Naive thymus-derived CD4-positive, alpha-beta T cell (primary cell): ENCODE measurements around the gene KDM5B. TPM values are rescaled to one million over a fixed set of nuclear protein-coding genes. Genes with fewer than 3 reads are reported as not detected.

Source experiments
- ATAC-seq: fragments of 150-1000 bp; cut with Tn5 transposase; 2 replicates; pipeline ENCODE4 v1.10.0; 2021; ENCODE audit warnings: mild to moderate bottlenecking, moderate library complexity
- CTCF ChIA-PET: fragments of 350-600 bp; sonication (Branson Sonifier 250); formaldehyde crosslinking; loops from one replicate; lab custom pipeline; 2021; ENCODE audit warnings: antibody characterized with exemption; lab: Charles Lee
- POLR2A ChIA-PET: fragments of 350-600 bp; sonication (Branson Sonifier 250); formaldehyde crosslinking; loops from one replicate; lab custom pipeline; 2021; ENCODE audit warnings: antibody characterized with exemption, inconsistent platforms; lab: Charles Lee
- DNase-seq, 9 donors: peaks; one replicate each; pipeline versions ENCODE4 v3.0.0 to v3.0.0-alpha.2; 2020 to 2022; ENCODE audit warnings: mixed read lengths in 1 of 9
- H3K27ac ChIP-seq: one replicate; pipeline ENCODE4 v1.7.0; 2013; ENCODE audit warnings: mild to moderate bottlenecking, low read depth, low read length, moderate library complexity
- H3K27me3 ChIP-seq, 2 donors: one replicate each; pipeline ENCODE4 v1.7.0; 2013; ENCODE audit warnings: low read length in 2 of 2, mild to moderate bottlenecking in 2 of 2, moderate library complexity in 2 of 2; ENCODE audit not compliant: control insufficient read depth in 2 of 2, insufficient read depth in 2 of 2
- H3K36me3 ChIP-seq, 3 experiments: 1 replicate in 2 of 3; 2 replicates in 1 of 3; pipeline ENCODE4 v1.7.0; 2013; ENCODE audit warnings: low read length in 3 of 3, mild to moderate bottlenecking in 3 of 3, moderate library complexity in 1 of 3; ENCODE audit not compliant: insufficient read depth in 3 of 3, control insufficient read depth in 2 of 3
- H3K4me1 ChIP-seq, 2 donors: one replicate each; pipeline ENCODE4 v1.7.0; 2013; ENCODE audit warnings: low read length in 2 of 2, mild to moderate bottlenecking in 2 of 2, moderate library complexity in 1 of 2; ENCODE audit not compliant: control insufficient read depth in 2 of 2, insufficient read depth in 2 of 2
- H3K4me3 ChIP-seq: 2 replicates; pipeline ENCODE4 v1.7.0; 2013; ENCODE audit warnings: mild to moderate bottlenecking, low read length
- H3K9me3 ChIP-seq, 3 experiments: 1 replicate in 2 of 3; 2 replicates in 1 of 3; pipeline ENCODE4 v1.7.0; 2013; ENCODE audit warnings: low read length in 3 of 3; ENCODE audit not compliant: control insufficient read depth in 2 of 3
- H3K27ac Mint-ChIP-seq, 9 donors: one replicate each; pipeline ENCODE4 v1.8.0; 2020 to 2022; ENCODE audit warnings: mixed read lengths in 9 of 9, mild to moderate bottlenecking in 8 of 9, moderate library complexity in 5 of 9, inconsistent platforms in 2 of 9
- H3K27me3 Mint-ChIP-seq, 5 donors: one replicate each; pipeline ENCODE4 v1.8.0; 2021 to 2022; ENCODE audit warnings: mixed read lengths in 5 of 5, mild to moderate bottlenecking in 1 of 5
- H3K36me3 Mint-ChIP-seq, 5 donors: one replicate each; pipeline ENCODE4 v1.8.0; 2020 to 2022; ENCODE audit warnings: mixed read lengths in 5 of 5, mild to moderate bottlenecking in 3 of 5, inconsistent platforms in 1 of 5
- H3K4me1 Mint-ChIP-seq, 7 donors: one replicate each; pipeline ENCODE4 v1.8.0; 2020 to 2022; ENCODE audit warnings: mixed read lengths in 7 of 7, mild to moderate bottlenecking in 3 of 7, inconsistent platforms in 1 of 7
- H3K4me3 Mint-ChIP-seq, 10 donors: one replicate each; pipeline ENCODE4 v1.8.0; 2020 to 2022; ENCODE audit warnings: mild to moderate bottlenecking in 10 of 10, mixed read lengths in 10 of 10, moderate library complexity in 6 of 10, inconsistent platforms in 2 of 10
- H3K9me3 Mint-ChIP-seq, 11 donors: one replicate each; pipeline ENCODE4 v1.8.0; 2020 to 2022; ENCODE audit warnings: mixed read lengths in 11 of 11, mild to moderate bottlenecking in 4 of 11, inconsistent platforms in 1 of 11, moderate library complexity in 1 of 11
- intact Hi-C, 2 donors: fragments of 100-400 bp; cut with micrococcal nuclease; formaldehyde crosslinking; loops; one replicate each; pipeline ENCODE4 v1.15.1; 2023
- polyA plus RNA-seq, 2 donors: library from polyadenylated mRNA; unstranded; fragments of 300-500 nt; fragmentation: Illumina TruSeq; gene quantifications; one replicate each; pipeline ENCODE4 v1.2.3, GENCODE V29; 2021
- total RNA-seq, 6 experiments: library from RNA in 5 of 6; stranded (reverse) in 5 of 6; gene quantifications; 1 replicate in 5 of 6; 2 replicates in 1 of 6; pipeline ENCODE4 v1.2.3 and lab custom pipeline; 2021 to 2026

The KDM5B gene
- total and polyA plus RNA-seq, 7 experiments from 2014 or later = 16.1 to 105 (median 59.2) TPM

DNA sequence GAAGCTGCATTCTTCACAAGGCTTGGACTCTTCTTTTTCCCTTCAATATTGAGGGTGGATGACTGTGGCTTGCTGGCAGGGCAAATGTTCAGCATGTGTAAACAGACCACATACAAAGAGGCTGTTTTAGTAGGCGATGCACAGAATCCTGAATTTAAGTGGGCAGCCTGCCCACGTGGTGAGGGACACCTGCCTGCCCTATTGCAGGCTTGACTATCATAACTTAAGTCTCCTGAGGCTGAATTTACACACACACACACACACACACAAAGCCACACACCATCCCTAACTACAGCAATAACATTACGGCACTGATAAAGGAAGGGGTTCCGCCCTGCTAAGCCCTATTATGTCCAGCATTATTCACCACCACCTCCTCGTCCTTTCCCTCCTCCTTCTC is 113.9 kb downstream of the KDM5B start:
- ChIA-PET POLR2A (no interaction called here), CTCF (no interaction called here)
- Histone ChIP-seq H3K4me1 (no peaks in the 10 kb centered on the region), H3K27ac (no peak overlapping the region), H3K4me3 (no peak overlapping the region), H3K36me3 (no peaks in the 10 kb centered on the region), H3K27me3 (no peaks in the 10 kb centered on the region), H3K9me3 (no peaks in the 10 kb centered on the region)
- Mint-ChIP-seq H3K4me1 (peaks cover 0 to 7% (median 0%) of the 10 kb centered on the region in 7 donors), H3K9me3 (peaks cover 0 to 5% (median 2%) of the 10 kb centered on the region in 11 donors), H3K27ac (no peak overlapping the region), H3K36me3 (no peaks in the 10 kb centered on the region), H3K27me3 (peaks cover 33 to 70% (median 59%) of the 10 kb centered on the region in 5 donors), H3K4me3 (no peak overlapping the region)
- intact Hi-C loops = no loop called here
- no peak for DNase-seq
- ATAC-seq = no peak

DNA sequence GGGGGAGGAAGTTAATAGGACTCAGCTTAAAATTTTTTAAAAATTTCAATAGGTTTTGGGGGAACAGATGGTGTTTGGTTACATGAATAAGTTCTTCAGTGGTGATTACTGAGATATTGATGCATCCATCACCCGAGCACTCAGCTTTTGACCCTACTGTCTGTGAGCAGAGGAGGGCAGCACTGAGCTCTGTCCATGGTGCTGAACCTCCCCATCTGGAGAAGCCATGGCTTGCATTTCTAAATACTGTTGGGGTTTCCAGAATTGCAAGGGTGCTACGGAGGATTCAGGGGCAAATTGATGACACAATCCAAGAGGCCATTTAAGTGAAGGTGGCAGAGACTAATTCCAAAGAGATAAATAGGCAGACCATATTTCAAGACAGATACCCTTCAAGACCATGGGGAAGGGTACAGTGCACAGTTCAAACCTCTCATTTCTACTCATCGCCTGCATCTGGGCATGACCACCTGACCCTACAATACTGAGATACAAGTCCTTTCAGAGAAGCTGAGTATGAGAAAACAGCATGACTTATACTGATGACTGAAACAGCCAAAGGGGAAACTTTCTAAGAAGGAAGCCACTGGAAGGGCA is 115.2 kb downstream of the KDM5B start:
- intact Hi-C loops = no loop called here
- Histone ChIP-seq H3K4me3 (no peak overlapping the region), H3K4me1 (no peaks in the 10 kb centered on the region), H3K9me3 (no peaks in the 10 kb centered on the region), H3K27ac (no peak overlapping the region), H3K36me3 (no peaks in the 10 kb centered on the region), H3K27me3 (no peaks in the 10 kb centered on the region)
- peaks cover 32 to 77% (median 63%) of the 10 kb centered on the region in 5 donors for H3K27me3 Mint-ChIP-seq
- ChIA-PET POLR2A (no interaction called here), CTCF (no interaction called here)
- H3K9me3 Mint-ChIP-seq = peaks cover 0 to 5% (median 2%) of the 10 kb centered on the region in 11 donors
- peaks cover 0 to 1% (median 0%) of the 10 kb centered on the region in 7 donors for H3K4me1 Mint-ChIP-seq
- no peak overlapping the region for H3K4me3 Mint-ChIP-seq
- DNase-seq (peak; percentile 27 to 69 (median 52)), ATAC-seq (peak; percentile 84)
- H3K36me3 Mint-ChIP-seq = no peaks in the 10 kb centered on the region
- H3K27ac Mint-ChIP-seq = peak overlapping the region in 2 of 9 donors; percentile 15 to 45

DNA sequence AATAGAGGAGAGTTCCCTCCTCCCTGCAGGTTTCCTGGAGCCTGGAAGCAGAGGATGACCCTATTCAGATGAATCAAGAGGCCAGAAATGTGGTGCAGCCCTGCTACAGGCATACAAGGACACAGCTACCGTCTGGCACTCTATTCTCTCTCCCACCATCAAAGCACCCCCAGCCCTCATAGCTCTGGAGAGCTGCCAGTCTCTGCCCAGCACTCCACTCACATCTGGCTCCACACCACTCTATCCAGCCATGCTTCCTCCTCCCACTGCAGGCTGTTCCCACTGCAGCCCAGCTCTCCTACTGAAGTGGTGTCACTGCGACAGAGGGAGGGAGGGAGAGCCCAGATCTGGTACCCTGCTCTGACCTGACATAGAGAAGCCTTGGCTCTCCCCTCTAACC is 116.4 kb downstream of the KDM5B start:
- DNase-seq (no peak), ATAC-seq (no peak)
- no peak overlapping the region for H3K27ac Mint-ChIP-seq
- ChIA-PET CTCF (no interaction called here), POLR2A (no interaction called here)
- Histone ChIP-seq H3K27ac (no peak overlapping the region), H3K9me3 (no peaks in the 10 kb centered on the region), H3K4me1 (no peaks in the 10 kb centered on the region), H3K4me3 (no peak overlapping the region), H3K36me3 (no peaks in the 10 kb centered on the region), H3K27me3 (no peaks in the 10 kb centered on the region)
- H3K9me3 Mint-ChIP-seq = peaks cover 0 to 5% (median 2%) of the 10 kb centered on the region in 11 donors
- intact Hi-C loops = no loop called here
- no peak overlapping the region for H3K4me3 Mint-ChIP-seq
- no peaks in the 10 kb centered on the region for H3K4me1 Mint-ChIP-seq
- peaks cover 34 to 75% (median 55%) of the 10 kb centered on the region in 5 donors for H3K27me3 Mint-ChIP-seq
- H3K36me3 Mint-ChIP-seq = no peaks in the 10 kb centered on the region

DNA sequence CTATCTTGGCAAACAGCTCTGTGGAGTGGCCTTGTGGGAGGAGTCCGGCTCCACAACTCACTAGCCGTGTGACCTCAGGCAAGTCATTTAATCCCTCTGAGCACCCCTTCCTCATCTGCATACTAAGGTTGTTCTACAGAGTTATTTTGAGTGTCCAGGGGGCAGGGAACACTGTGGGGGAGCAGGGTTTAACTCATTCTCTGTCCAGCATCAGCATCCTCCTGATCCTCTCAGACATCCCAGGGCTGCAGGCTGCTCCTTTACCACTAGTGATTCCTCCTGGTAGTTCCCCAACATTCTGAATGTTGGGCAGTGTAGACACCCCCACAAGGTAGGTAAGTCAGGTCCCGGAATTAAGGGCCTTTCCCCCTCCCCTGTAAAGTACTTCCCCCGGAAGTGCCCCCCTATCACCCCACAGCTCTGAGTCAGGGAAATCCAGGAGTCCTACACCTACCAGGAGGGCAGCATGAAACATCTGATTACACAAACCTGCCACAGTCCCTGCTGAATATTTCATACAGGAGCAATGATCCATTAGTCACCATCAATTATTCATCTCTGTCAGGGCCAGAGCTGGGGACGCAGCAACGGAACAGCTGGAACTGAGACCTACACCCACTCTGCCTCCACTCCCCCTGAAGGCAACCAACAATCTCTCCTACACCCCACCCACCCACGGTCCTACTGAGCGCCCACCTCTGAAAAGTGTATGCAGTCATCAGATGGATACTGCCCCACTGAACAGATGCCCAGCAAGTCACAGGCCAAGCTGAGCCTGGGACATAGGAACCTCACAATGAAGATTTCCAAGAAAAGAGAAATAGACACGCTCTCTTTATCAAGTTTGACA is 118.5 kb downstream of the KDM5B start:
- POLR2A ChIA-PET = no interaction called here
- Histone ChIP-seq H3K9me3 (no peaks in the 10 kb centered on the region), H3K27me3 (no peaks in the 10 kb centered on the region), H3K4me1 (no peaks in the 10 kb centered on the region), H3K4me3 (no peak overlapping the region), H3K27ac (no peak overlapping the region), H3K36me3 (no peaks in the 10 kb centered on the region)
- Mint-ChIP-seq H3K36me3 (no peaks in the 10 kb centered on the region), H3K4me1 (no peaks in the 10 kb centered on the region), H3K27me3 (peaks cover 25 to 70% (median 44%) of the 10 kb centered on the region in 5 donors), H3K9me3 (peaks cover 0 to 5% (median 2%) of the 10 kb centered on the region in 11 donors), H3K27ac (no peak overlapping the region), H3K4me3 (no peak overlapping the region)
- ATAC-seq = no peak
- CTCF ChIA-PET = no interaction called here
- intact Hi-C loops = no loop called here
- no peak for DNase-seq

DNA sequence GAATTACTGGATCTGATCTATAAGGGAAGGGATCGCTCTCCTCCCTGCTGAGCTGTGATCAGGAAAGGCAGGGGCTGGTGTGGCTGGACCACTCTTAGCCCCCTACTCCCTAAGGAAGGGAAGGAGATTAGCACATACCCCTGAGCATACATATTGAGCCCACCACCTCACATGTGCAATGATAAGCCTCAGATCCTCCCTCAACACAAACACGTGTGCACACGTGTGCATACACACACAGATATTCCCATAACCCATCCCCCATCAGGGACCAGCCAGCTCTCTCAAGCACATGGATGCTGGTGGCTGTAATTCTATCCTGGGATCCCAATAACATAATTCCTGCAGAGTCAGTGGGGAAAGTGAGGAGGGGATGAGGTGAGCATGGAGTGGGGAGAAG is 119.1 kb downstream of the KDM5B start:
- ChIA-PET CTCF (no interaction called here), POLR2A (no interaction called here)
- Mint-ChIP-seq H3K4me1 (no peaks in the 10 kb centered on the region), H3K4me3 (no peak overlapping the region), H3K27me3 (peaks cover 20 to 70% (median 44%) of the 10 kb centered on the region in 5 donors), H3K9me3 (peaks cover 0 to 5% (median 2%) of the 10 kb centered on the region in 11 donors), H3K27ac (no peak overlapping the region), H3K36me3 (no peaks in the 10 kb centered on the region)
- H3K4me1 ChIP-seq = no peaks in the 10 kb centered on the region
- H3K27ac ChIP-seq = no peak overlapping the region
- intact Hi-C loops = no loop called here
- ATAC-seq = no peak
- H3K9me3 ChIP-seq = no peaks in the 10 kb centered on the region
- H3K27me3 ChIP-seq = no peaks in the 10 kb centered on the region
- no peaks in the 10 kb centered on the region for H3K36me3 ChIP-seq
- no peak for DNase-seq
- H3K4me3 ChIP-seq = no peak overlapping the region

DNA sequence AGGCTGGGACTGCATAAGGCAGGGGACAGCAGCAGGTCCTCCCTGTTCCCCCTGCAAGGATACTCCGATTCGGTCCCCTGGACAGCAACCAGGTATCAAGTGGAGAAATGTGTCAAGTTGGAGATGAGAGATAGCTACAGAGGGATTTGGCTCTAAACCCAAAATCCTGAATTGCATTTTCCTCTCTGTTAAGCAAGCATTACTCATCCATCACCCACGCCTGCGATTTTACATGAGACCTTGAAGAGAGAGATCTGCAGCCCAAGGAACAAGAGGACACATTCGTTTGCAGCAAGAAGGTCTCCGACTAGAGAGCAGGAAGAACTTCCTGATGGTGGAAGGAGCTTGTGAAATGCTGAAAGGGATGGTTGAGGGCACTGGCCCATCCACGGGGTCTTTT is 119.8 kb downstream of the KDM5B start:
- Mint-ChIP-seq H3K9me3 (peaks cover 0 to 5% (median 2%) of the 10 kb centered on the region in 11 donors), H3K27me3 (peaks cover 20 to 71% (median 46%) of the 10 kb centered on the region in 5 donors), H3K27ac (no peak overlapping the region), H3K4me1 (no peaks in the 10 kb centered on the region), H3K4me3 (no peak overlapping the region), H3K36me3 (no peaks in the 10 kb centered on the region)
- DNase-seq (no peak), ATAC-seq (no peak)
- no peaks in the 10 kb centered on the region for H3K4me1 ChIP-seq
- H3K36me3 ChIP-seq = no peaks in the 10 kb centered on the region
- no peak overlapping the region for H3K4me3 ChIP-seq
- no peaks in the 10 kb centered on the region for H3K9me3 ChIP-seq
- no peak overlapping the region for H3K27ac ChIP-seq
- ChIA-PET CTCF (no interaction called here), POLR2A (no interaction called here)
- intact Hi-C loops = no loop called here
- no peaks in the 10 kb centered on the region for H3K27me3 ChIP-seq
